Central memory CD4-positive, alpha-beta T cell (primary cell): Measurements from ENCODE around the gene ACAP3.
"Not testable (repeated sequence)": the region's sequence is repeated elsewhere in the genome, so short reads cannot be mapped to it uniquely, and the experiment has no call there.

Experiments
- DNase-seq: peaks from one replicate; pipeline ENCODE4 v3.0.0; 2022

The ACAP3 gene

GRCh38 chr1:1260843-1261560 lies 46.7 kb downstream of the ACAP3 start:
- no peak for DNase-seq

DNA sequence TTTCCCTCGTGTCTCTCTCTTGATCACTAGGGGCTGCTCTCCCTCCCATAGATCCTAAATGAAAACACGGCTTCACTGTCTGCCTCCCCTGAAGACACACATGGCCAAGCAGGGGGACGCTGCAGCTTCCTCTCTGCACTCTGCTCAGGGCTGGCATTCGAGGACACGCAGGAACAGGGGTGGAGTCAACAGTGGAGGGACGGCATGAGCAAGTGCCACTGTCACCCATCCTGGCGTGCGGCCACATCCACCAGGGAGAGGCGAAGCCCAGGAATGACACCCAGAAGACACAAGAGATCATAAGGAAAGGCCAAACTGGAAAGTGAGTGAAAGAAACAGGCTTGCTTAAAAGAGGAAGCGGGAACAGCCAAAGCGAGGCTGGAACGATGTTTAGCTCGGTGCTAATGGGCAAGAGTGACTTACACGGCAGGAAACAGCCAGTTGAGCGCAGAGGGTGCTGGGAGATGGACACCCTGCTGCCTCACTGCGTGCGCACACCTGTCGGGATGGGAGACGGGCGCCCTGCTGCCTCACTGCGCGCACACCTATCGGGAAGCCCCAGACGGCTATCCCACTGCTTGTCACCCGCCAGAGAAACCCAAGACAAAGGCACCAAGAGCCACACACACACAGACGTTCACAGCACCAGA lies 47.7 kb downstream of the ACAP3 start:
- DNase-seq = no peak

DNA sequence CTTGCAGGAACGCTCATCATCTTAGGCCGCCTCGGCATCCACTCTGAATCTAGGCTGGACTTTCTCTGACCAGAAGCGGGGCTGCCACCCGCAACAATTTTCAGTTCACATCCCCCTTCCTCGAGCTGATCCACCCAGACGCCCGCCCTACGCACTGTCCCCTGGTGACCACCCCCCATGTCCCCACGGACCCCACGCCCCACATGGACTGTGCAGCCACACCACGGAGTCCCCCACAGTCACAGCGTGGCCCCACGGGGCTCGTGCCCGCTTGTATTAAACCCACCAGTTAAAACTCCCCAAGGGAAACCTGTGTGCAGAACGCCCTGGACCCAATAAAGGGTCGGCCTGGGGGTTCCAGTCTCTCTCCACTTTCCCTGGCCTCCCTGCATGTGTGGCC lies 48.2 kb downstream of the ACAP3 start:
- no peak for DNase-seq

GRCh38 chr1:1259119-1259488 lies 48.6 kb downstream of the ACAP3 start:
- no peak for DNase-seq

- no peak for DNase-seq
These were observed 50.5 kb downstream of the ACAP3 start for GRCh38 chr1:1256956-1257871.

DNA sequence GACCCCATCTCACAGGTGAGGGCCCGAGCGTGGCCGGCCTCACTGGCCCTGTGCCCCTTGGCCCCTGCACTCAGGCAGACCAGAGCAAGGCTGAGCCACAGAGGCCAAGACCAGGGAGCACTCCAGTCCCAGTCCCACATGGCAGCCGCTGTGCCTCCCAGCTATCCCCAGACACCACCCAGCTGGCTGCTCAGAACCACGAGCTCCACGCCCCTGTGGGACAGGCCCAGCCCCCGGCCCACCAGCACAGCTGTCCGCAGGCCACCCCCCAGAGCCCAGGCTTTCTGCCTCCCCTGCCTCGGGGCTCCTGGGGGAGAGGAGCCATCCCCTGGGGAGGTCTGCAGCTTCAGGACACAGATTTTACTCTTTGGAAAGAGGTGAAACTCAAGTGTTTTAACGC lies 52.1 kb downstream of the ACAP3 start:
- DNase-seq = no peak

- DNase-seq = no peak
These were observed 52.7 kb downstream of the ACAP3 start for GRCh38 chr1:1255078-1255477.

- DNase-seq = no peak
These were observed 53.1 kb downstream of the ACAP3 start for GRCh38 chr1:1254667-1254998.

- no peak for DNase-seq
These were observed 53.6 kb downstream of the ACAP3 start for GRCh38 chr1:1253972-1254666.

GRCh38 chr1:1253314-1253713 lies 54.4 kb downstream of the ACAP3 start:
- DNase-seq = no peak

DNA sequence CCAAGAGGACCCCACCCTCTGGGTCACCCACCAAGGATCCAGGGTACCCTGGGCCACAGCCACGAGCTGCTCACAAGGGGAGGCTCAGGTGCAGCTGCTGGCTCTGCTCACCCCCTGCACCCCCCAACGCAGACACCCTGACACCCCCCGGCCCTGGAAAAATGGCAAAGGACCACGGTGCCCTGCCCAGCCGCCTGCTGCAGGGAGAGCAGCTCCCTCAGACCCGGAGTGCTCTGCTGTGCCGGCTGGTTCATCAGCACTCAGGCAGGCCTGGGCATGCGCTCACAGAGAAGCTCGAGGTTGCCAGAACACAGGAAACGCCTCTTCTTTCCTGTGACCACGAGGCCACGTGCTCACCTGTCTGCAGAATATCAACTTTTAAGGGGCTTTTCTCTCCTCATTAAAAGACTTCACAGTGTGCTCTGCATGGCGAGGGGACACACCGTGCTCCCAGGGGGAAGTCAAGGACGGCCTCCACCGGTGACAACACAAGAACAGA lies 56.9 kb downstream of the ACAP3 start:
- DNase-seq = peak; percentile 75

DNA sequence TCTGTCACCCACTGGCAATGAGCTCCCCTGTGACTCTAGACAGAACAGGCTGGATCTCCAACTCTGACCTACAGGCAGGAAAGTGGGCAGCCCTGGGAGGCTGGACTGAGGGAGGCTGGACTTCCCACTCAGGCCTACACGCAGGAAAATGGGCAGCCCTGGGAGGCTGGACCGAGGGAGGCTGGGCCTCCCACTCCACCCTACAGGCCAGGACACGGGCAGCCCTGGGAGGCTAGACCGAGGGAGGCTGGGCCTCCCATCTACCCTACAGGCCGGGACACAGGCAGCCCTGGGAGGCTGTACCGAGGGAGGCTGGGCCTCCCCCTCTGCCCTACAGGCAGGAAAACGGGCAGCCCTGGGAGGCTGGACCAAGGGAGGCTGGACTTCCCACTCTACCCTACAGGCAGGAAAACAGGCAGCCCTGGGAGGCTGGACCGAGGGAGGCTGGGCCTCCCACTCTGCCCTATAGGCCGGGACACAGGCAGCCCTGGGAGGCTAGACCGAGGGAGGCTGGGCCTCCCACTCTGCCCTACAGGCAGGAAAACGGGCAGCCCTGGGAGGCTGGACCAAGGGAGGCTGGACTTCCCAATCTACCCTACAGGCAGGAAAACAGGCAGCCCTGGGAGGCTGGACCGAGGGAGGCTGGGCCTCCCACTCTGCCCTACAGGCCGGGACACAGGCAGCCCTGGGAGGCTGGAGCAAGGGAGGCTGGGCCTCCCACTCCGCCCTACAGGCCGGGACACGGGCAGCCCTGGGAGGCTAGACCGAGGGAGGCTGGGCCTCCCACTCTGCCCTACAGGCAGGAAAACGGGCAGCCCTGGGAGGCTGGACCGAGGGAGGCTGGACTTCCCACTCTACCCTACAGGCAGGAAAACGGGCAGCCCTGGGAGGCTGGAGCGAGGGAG lies 59.5 kb downstream of the ACAP3 start:
- DNase-seq = not testable (repeated sequence)

DNA sequence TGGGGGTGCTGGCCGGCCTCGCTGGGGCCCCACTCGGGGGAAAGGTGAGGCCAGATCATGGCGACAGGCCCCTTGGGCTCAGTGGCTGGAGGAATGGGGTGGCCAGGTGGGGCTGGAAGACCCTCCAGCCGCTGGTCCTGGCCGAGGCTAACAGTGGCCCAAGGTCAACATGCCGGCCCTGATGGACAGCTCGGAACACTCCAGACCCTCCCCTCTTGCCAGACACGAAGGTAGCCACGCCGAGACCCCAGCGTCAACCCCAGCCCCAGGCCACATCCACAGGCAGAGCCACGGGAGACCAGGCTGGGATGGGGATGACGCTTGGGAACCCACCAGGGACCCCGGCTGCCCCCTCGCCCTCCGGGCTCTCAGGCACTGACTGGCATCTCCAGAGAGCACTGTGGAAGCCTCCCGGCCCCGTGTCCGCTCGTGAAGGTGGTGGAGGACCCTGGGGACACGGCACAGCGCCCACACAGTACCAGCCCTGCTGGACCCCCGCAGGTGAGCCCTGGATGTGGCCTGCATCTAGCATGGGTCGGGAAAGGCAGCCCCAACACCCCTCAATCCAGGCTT lies 60.3 kb downstream of the ACAP3 start:
- no peak for DNase-seq

DNA sequence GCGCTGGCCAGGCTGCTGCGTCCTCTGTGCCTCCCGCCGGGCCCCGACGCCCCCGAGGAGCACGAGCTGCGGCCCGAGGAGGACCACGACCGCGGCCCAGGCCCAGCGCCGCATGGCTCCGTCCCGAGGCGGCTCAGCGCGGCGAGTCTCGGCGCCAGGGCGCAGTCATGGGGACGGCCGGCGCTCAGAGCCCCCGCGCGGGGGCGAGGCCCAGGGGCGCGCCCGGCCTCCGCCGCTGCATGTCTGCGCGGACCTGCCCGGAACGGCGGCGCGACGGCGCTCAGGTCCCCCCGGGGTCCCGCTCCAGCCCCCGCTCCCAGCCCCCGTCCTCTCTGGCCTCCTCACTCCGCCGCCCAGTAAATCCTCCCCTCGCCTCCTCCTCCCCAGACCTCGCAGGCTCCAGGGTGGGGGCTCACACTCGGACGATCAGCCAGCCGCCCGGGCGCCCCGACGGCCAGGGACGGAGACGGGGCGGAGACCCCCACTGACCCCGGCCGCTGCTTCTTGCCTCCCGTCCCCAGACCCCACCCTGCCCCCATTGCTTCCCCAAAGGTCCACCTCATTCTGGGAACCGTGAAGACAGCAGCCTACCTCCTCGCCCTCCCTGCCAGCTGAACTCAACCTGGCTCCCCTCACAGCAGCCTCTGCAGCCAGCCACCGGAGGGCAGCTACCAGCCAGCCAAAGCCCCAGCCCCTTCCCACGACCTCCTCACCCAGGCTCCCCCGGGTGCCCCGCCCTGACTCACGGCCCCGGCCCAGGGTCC lies 61.0 kb downstream of the ACAP3 start, which contains the start of gene C1QTNF12:
Gene C1QTNF12, minus strand, starts transcription at position 146 of the 764 bp plus-strand sequence. Its CDS starts 32 bp downstream, at position 114.
- no peak for DNase-seq

DNA sequence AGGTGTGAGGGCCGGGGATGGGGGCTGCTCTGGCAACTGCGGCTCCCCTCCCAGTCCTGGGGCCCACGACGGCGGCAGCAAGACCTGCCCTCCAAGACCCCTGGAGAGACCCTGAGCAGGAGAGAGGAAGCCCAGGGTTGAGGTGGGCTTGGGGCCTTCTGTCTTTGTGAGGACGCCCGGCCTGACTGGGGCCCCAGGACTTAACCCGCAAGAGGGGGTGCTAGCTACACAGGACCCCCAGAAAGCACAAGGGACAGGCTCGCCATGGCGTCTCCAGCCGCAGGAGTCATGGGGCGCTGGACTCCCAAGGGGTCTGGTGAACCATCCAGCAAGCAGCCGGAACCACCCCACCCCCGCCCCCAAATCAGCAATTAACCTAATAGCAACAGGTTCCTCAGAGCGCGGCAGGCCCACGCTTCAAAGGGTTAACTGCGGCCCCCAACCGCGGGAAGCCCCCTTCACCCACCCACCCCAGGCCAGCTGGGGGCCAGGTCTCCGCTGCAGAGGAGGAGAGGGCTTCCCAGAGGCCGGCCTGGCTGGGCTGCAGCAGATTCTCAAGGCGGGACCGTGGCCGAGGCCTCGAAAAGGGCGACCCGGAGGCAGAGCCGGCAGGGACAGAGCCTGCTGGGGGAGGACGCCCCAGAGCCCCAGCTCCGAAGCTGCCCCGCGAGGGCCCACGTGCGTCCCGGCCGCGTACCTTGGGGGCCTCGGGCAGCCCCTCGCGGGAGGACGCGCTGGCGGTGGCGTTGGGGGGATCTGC lies 61.7 kb downstream of the ACAP3 start:
- no peak for DNase-seq

- no peak for DNase-seq
These were observed 62.4 kb downstream of the ACAP3 start for GRCh38 chr1:1245178-1245816.

DNA sequence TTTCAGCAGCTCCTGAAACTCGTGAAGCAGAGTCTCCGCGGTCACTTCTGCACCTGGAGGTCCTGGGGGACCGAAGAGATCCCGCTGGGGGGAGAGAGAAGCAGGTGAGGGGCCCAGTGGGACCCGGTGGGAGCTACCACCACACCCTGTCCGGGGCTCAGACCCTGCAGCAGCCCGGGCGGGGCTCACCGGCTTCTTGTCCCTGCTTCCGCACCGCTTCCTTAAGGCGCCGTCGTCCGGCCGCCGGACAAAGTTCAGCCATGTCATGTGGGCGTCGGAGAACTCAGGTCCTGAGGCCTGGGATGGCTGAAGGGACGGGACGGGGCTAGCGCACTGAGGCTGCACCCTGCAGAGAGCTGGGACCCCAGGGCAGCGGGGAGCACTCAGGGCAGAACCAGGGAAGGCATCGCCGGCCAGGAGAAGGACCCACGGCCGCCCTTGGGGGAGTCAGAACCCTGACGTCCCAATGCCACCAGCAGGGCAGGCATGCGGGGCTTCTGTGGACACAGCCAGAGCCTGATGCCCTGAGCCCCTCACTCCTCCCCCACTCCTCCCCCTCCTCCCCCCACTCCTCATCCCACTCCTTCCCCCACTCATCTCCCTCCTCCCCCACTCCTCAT lies 63.4 kb downstream of the ACAP3 start:
- DNase-seq = no peak

GRCh38 chr1:1243807-1244191 lies 63.9 kb downstream of the ACAP3 start:
- no peak for DNase-seq

DNA sequence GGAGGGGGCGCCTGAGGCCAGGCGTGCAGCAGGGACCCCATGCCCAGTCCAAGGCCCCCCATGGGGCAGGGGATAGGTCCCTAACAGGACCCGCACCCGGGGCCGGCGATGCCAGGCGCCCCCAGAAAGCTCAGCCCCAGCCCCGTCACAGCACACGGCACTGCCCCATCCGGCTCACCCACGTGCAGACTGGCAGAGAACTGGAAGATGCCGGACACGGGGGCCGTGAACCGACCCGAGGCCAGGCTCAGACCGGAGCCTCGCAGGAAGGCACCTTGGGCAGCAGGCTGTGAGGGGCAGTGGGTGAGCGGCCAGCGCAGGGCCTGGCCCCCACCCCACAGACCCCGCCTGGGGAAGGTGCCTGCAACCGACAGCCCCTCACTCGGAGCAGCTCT lies 64.5 kb downstream of the ACAP3 start:
- DNase-seq = no peak
